Upper lobe of right lung (tissue), 1 donor: ENCODE measurements around the gene CCBE1. TPM values are rescaled to one million over a fixed set of nuclear protein-coding genes. Genes with fewer than 3 reads are reported as not detected.
"Not testable (repeated sequence)": the region's sequence is repeated elsewhere in the genome, so short reads cannot be mapped to it uniquely, and the experiment has no call there.

ENCODE experiments used
- ATAC-seq: fragments of 200-7000 bp; cut with Tn5 transposase; one replicate; pipeline ENCODE4 v1.9.1; 2020; ENCODE audit warnings: mild to moderate bottlenecking, moderate library complexity
- DNase-seq: peaks from one replicate; pipeline ENCODE4 v3.0.0-alpha.2; 2020
- H3K27ac ChIP-seq: fragments of 200-600 bp; one replicate; pipeline ENCODE4 v1.8.0; 2022
- H3K27me3 ChIP-seq: fragments of 200-600 bp; one replicate; pipeline ENCODE4 v1.8.0; 2022; ENCODE audit warnings: mild to moderate bottlenecking
- H3K36me3 ChIP-seq: fragments of 200-600 bp; one replicate; pipeline ENCODE4 v1.8.0; 2022
- H3K4me1 ChIP-seq: fragments of 200-600 bp; one replicate; pipeline ENCODE4 v1.8.0; 2022
- H3K4me3 ChIP-seq: fragments of 200-600 bp; one replicate; pipeline ENCODE4 v1.8.0; 2022; ENCODE audit warnings: mild to moderate bottlenecking
- H3K9me3 ChIP-seq: fragments of 200-600 bp; one replicate; pipeline ENCODE4 v1.8.0; 2022
- CTCF ChIP-seq: fragments of 200-600 bp; IDR thresholded peaks from one replicate; pipeline ENCODE4 v1.8.0; 2022; ENCODE audit warnings: antibody characterized with exemption
- intact Hi-C: fragments of 100-400 bp; cut with DNase I; formaldehyde crosslinking; loops from one replicate; pipeline ENCODE4 v1.11.0; 2022
- total RNA-seq: library from RNA; stranded (reverse); fragmentation: NEBNext Ultra II Directional; extraction: Animal tissue kit (Norgen Biotek cat#: 25700); gene quantifications from one replicate; pipeline ENCODE4 v1.2.1, GENCODE V29; 2021
- donor health status: DM: no; HTN: yes; CAD: no; lungs with severe emphysema.

CCBE1 gene
- total RNA-seq, 1 donor from 2014 or later, result 27.8 TPM

GRCh38 chr18:59715445-59715844 lies 18.2 kb upstream of the CCBE1 start:
- no peak for DNase-seq
- intact Hi-C loops, result no loop called here
- no peaks in the 10 kb centered on the region for H3K36me3 ChIP-seq
- H3K4me3 ChIP-seq, result no peak overlapping the region
- H3K4me1 ChIP-seq, result no peaks in the 10 kb centered on the region
- H3K9me3 ChIP-seq, result no peaks in the 10 kb centered on the region
- no peaks in the 10 kb centered on the region for H3K27me3 ChIP-seq
- no peak for TF ChIP-seq CTCF
- no peak overlapping the region for H3K27ac ChIP-seq
- ATAC-seq, result no peak

GRCh38 chr18:59714096-59714495 lies 16.9 kb upstream of the CCBE1 start:
- H3K27me3 ChIP-seq, DNase-seq, intact Hi-C loops, H3K27ac ChIP-seq, H3K4me3 ChIP-seq, H3K9me3 ChIP-seq, ATAC-seq, H3K4me1 ChIP-seq, H3K36me3 ChIP-seq: not testable (repeated sequence)

- TF ChIP-seq CTCF, result no peak
- intact Hi-C loops, result no loop called here
- DNase-seq (no peak), ATAC-seq (no peak)
- no peak overlapping the region for H3K27ac ChIP-seq
- no peaks in the 10 kb centered on the region for H3K4me1 ChIP-seq
- H3K27me3 ChIP-seq, result no peaks in the 10 kb centered on the region
- H3K36me3 ChIP-seq, result no peaks in the 10 kb centered on the region
- no peak overlapping the region for H3K4me3 ChIP-seq
- H3K9me3 ChIP-seq, result no peaks in the 10 kb centered on the region
These were observed 15.1 kb upstream of the CCBE1 start for GRCh38 chr18:59712311-59712710.

- H3K27me3 ChIP-seq, result no peaks in the 10 kb centered on the region
- ATAC-seq, result no peak
These were observed 11.8 kb upstream of the CCBE1 start for GRCh38 chr18:59708988-59709387.

GRCh38 chr18:59707306-59707705 lies 10.1 kb upstream of the CCBE1 start:
- Histone ChIP-seq H3K4me1 (no peaks in the 10 kb centered on the region), H3K4me3 (no peak overlapping the region), H3K9me3 (no peaks in the 10 kb centered on the region), H3K27me3 (no peaks in the 10 kb centered on the region), H3K27ac (no peak overlapping the region), H3K36me3 (no peaks in the 10 kb centered on the region)
- intact Hi-C loops, result no loop called here
- no peak for TF ChIP-seq CTCF
- no peak for DNase-seq
- ATAC-seq, result peak; percentile 36

More at GRCh38 chr18:59708988-59709387, 11.8 kb upstream of the CCBE1 start:
- H3K9me3 ChIP-seq, result no peaks in the 10 kb centered on the region
- H3K27ac ChIP-seq, result no peak overlapping the region
- H3K4me1 ChIP-seq, result no peaks in the 10 kb centered on the region
- DNase-seq, result no peak
- no peak overlapping the region for H3K4me3 ChIP-seq
- intact Hi-C loops, result no loop called here
- TF ChIP-seq CTCF, result no peak
- H3K36me3 ChIP-seq, result no peaks in the 10 kb centered on the region

- Histone ChIP-seq H3K4me1 (no peaks in the 10 kb centered on the region), H3K36me3 (no peaks in the 10 kb centered on the region), H3K27me3 (no peaks in the 10 kb centered on the region), H3K4me3 (no peak overlapping the region), H3K27ac (no peak overlapping the region), H3K9me3 (no peaks in the 10 kb centered on the region)
- intact Hi-C loops, result no loop called here
- ATAC-seq, result peak; percentile 59
- no peak for DNase-seq
- no peak for TF ChIP-seq CTCF
These were observed 9.3 kb upstream of the CCBE1 start for GRCh38 chr18:59706499-59706898.
